HG02610 (cell line): ENCODE results near the gene TMEM44.
"Not testable (repeated sequence)": the region's sequence is repeated elsewhere in the genome, so short reads cannot be mapped to it uniquely, and the experiment has no call there.

Source experiments
- ATAC-seq: cut with Tn5 transposase; IDR thresholded peaks from one replicate; pipeline ENCODE4 v1.9.1; 2021; ENCODE audit warnings: mild to moderate bottlenecking, moderate library complexity; ENCODE audit not compliant: unreplicated experiment

TMEM44 gene

DNA sequence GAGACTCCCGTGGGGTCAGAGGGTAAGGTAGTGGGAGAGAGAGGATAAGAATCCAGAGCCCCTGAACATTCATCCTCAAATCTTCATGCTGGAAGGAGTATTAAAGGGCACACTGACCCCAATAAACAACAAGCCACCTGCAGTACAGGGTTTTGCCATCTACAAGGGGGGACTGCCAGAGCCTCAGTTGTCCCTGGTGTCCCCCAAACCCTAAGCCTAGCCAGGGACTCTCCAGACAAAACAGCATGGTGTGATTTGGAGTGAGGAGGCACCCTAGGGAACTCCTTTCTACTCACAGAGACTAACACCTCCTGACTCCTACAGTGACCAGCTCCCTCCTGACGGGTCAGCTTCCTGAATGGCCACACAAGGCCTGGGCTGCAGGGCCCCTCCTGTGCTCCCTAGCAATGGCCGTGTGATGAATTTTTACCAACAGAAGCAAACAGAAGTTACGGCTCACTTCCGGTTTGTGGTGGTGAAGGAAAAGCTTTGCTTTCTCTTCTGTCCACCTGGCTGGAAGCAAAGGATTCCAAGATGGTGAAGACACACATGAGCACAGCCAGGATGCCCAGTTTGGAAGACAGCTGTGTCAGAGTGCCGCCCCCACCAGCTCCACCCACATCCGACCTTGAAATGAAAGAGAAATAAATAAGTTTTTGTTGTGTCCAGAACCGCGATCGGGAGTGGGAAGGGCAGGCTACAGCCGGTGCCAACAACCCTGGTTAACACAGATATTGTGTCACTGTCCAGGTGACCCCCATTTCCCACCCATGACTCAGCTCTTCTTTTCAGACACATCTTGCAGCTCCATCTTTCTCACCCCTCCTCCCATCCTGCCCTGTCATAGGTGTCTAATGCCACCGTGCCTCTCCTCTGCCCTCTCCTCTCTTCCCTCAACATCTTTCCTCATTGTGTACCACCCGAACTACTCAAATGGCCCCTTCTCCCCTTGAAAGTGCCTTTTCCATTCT, 76.8 kb downstream of the TMEM44 start:
- no peak for ATAC-seq

DNA sequence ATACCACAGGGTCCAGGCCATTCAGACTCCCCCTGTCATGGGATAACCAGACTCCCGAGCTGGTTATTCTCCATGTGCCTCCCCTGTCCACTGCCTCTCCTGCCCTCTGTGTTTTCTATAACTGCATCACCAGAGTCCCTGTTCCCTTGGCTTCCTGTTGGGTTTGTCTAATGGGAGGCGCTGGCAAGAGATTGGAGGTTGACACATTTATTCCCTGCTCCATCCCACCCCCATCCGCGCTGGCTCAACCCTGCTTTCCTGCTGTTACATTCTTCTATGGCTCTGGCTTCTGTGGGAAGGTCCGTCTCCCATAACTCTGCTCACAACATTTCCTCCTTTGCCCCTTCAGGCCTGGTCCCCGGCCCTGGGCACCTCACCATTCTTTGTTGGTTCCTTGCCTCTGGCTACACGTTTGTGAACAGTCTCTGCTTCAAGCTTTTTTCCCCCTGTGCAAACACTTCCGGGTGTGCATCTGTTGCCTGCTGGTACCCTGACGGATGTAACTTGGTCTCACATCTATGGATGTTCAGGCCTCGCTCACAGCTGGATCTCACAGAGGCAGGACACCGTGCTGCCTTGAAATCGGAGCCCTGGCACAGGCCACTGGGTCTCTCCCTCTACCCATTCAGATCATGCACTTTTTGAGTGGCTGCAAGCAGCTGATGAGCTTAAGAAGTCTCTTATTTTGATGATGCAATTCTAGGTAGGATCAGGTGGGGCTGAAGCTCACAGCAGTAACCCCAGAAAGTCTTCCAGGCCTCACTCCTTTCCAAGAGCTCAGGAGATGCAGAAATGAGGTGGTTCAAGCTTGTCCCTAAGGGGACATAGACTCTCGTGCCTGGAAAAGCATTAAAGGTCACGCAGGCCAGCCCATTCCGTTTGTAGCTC, 77.8 kb downstream of the TMEM44 start:
- no peak for ATAC-seq

DNA sequence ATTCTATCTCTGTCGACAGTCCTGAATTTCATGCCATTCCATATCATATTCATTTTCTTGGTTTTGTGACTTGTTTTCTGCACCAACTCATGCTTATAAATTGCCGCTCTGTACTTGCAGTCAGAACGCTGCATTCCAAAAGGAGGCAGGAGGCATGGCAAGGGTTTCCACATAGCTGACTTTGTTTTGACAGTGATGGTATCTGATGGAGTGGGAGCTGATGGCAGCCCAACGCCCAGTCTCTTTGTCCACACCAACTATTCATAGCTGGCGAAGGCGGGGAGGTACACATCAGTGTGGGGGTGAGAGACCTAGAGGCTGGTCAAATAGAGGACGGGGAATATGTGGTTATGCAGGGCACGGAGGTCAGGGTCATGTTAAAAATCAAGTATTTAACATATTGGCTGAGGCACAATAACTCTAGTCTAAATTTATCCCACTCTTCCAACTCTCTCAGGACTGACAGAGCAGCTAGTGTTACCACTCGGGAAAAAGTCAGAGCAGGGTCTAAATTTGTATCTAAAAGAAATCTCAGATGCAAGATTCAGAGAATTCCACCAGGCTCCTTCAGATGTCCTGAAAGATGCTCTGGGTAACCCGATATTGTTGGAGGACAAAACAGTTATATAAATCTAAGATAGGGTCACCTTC, 78.6 kb downstream of the TMEM44 start:
- ATAC-seq = no peak

DNA sequence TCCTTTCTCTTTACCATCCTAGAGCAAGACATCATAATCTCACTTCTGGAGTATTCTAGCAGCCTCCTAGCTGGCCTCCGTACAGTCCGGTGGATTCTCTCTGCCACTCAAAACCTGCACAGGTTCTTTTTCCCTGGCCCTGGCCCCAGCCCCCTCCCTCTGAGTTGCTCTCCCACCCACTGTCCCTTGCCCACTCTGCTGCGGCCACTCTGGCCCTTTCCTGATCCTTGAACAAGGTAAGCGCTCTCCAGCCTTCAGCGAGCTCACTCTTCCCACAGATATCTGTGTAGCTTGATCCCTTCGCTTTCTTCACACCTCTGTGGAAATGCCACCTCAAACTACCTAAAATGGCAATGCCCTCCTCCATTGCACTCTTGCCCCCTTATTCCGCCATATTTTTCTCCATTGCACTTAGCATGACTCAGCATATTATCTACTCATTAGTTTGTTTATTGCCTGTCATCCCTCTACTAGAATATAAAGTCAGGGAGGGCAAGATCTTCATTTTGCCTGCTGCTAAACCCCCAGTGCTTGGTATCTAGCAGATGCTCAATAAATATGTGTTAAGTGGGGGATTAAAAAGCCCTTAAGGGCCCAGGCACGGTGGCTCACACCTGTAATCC, 80.8 kb downstream of the TMEM44 start:
- ATAC-seq = no peak

DNA sequence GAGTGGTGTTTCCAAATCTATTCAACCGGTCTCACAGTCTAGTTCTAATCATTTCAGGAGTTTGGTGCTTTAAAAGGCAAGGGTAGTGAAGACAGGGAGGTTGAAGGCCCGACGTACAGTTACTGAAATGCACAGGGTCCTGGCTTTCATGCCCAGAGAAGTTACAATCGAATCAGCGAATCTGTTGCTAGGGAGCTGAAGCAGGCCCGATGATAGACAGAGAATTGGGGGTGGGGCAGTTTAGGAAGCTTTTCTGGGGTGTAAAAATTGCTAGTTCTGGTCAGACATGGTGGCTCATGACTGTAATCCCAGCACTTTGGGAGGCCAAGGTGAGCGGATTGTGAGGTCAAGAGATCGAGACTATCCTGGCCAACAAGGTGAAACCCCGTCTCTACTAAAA, 83.4 kb downstream of the TMEM44 start:
- ATAC-seq = no peak

DNA sequence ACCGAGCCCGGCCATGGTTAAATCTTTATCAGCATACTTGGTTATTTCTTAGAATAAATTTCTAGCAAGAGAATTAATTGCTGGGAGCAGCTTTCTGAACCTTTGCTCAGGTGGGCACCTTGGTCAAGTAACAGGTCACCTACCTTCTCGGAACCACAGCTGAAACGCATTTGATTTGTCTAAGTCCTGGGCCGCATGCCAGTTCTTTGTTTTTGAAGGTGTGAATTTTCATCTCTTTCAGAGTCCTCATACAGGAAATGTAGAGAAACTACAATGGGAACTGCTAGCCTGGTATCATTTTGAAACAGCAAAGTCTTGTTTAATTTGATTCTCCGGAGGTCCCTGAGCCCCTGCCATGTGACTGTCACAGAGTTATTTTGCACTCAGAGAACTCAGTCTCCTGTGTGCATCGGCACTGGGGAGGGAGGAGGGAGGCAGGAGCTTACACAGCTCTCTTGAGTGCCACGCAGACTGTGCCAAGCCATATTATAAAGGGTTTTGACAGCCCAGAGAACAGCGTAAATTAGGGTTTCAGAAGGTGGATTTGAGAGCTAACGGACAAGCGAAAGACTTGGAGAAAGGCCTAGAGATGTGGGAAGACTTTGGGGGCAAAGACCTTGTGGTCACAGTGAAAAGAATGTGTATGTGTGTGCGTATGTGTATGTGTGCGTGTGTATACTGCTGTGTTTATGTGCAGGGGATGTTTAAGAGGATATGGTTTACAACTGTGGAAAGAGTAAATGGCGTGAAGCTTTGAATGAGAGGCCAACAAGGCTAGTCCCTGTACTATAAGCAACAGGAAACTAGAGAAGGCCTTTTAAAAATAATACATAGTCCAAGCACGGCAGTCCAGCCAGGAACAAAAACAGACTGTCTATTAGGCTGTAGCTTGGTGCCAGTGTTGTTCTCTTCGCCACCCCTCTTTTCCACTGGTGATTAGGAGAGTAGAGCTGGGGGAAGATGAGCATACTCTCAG, 84.6 kb downstream of the TMEM44 start:
- no peak for ATAC-seq

DNA sequence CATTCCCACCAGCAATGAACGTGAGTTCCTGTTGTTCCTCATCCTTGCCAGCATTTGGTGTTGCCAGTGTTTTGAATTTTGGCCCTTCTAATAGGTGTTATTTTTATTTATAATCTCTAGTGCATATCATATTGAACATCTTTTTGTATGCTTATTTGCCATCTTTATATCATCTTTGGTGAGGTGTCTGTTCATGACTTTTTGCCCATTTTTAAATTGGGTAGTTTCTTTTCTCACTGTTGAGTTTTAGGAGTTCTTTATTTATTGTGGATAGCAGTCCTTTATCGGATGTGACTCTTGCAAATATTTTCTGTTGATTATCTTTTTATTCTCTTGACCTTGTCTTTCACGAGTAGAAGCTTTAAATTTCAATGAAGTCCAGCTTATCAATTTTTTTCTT, 86.2 kb downstream of the TMEM44 start:
- no peak for ATAC-seq

DNA sequence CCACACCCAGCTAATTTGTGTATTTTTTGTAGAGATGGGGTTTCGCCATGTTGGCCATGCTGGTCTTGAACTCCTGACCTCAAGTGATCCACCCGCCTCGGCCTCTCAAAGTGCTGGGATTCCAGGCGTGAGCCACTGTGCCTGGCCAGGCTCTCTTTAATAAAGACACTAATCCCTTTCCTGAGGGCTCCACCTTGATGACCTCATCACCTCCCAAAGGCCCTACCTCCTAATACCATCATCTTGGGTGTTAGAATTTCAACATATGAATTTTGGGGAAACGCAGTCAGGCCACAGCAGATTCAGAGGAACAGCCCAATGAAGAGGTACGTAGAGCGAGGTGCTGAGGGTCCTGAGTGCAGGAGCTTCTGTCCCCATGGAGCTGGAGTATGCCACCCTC, 87.7 kb downstream of the TMEM44 start:
- not testable (repeated sequence) for ATAC-seq

DNA sequence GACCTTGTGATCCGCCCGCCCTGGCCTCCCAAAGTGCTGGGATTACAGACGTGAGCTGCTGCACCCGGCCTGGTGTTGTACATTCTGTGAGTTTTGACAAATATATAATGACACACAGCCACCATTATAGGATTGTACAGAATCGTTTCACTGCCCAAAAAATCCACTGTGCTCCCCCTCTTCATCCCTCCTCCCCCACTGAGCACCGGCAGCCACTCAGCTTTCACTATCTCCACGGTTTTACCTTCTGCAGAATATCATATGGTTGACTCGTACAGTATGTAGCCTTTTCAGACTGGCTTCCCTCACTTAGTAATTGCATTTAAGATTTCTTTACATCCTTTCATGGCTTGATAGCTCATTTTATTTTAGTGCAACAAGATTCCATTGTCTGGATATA, 89.7 kb downstream of the TMEM44 start:
- no peak for ATAC-seq

DNA sequence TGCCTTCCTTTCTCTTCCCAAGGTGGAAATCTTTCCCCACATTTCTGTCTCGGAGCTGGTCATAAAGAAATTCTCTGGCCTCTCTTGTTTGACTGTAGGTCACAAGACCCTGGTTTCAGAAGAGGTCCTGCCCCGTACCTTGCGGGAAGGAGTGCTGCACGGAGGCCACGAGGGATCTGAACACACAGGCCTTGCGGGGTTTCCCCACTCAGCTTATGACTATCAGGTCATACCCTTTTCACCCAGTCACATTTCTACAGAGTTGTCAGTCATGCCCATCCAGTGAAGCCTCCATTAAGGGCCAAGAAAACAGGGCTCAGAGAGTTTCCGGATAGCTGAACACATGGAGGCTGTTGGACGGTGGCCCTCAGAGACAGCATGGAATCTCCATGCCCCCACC, 91.7 kb downstream of the TMEM44 start:
- ATAC-seq = peak; percentile 90

DNA sequence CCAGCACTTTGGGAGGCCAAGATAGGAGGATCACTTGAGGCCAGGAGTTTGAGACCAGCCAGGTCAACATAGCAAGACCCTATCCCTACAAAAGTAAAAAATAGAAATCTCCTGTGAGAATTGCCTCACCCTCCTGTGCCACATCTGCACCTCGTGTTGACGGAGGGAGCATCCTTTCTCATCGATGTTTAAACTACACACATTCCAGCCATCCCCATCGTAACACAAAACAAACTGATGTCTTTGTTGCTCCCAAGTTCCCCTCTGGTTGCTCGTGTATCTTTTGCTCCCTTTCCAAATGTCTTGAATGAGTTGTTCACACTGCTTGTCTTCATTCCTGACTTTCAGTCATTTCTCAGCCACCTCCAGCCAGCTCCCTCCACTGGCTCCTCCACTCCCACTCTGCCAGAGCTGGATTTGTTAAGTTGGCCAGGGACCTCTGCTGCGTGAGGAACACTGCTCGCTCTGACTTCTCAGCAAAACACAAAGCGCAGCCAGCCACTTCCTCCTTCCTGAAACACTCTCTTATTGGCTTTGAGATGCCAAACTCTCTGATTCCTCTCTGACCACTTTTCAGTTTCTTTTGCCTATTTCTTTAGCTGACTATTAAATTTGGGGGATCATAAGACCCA, 92.8 kb downstream of the TMEM44 start:
- no peak for ATAC-seq

DNA sequence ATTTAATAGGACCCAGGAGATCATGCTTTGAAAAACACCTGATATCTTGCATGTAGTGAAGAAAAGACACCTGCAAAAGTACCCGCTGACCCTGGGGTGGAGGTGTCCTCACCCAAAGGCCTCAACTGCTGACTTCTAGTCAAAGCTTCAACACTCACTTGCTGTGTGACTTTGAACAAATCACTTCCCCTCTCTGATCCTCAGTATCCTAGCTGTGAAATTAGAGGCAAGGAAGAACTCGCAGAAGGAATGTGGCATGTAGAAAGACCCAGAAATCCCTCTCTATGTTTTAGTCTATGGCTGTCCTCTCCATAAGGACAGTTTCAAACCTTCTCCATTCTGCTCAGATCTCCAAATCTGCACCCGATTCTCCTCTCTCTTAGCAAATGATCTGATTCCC, 93.7 kb downstream of the TMEM44 start:
- ATAC-seq = no peak

DNA sequence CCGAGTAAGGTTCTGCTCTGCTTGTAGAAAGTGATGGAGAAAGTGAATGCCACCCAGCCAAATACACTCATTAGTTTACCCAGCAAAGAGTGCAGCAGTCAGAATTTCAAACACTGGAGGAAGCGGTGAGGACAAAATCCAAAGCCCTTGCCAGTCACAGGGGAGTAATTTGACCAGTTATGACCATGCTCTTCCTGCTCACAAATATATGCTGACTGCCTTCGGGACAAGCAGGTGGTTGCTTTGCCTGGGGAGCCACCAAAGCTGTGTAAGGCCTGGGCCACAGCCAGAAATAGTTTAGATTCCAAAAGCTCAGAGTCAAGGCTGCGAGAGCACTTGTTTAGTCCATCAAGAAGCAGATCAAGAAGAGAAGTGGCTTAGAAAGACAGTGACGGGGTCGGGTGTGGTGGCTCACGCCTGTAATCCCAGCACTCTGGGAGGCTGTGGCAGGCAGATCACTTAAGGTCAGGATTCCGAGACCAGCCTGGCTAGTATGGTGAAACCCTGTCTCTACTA, 95.4 kb downstream of the TMEM44 start:
- no peak for ATAC-seq
